ENCODE results near the gene CD81. TPM values are rescaled to one million over a fixed set of nuclear protein-coding genes. Genes with fewer than 3 reads are reported as not detected.
A peak's percentile ranks its signal among the peaks of the same experiment; 100 is the strongest.

CD81 gene
- polyA plus RNA-seq, 1 experiment, result 260 TPM

GRCh38 chr11:2379466-2380174 lies 2.5 kb downstream of the CD81 start:
- no peak for TF ChIP-seq CTCF (IDR thresholded peaks at IDR 0.05; ENCODE audit: low read depth, low read length)
- no peaks in the 10 kb centered on the region for H3K27me3 ChIP-seq (ENCODE audit: control insufficient read depth, insufficient read depth, low read length)
- peak overlapping the region; percentile 88 for H3K4me3 ChIP-seq (ENCODE audit: low read depth, low read length)
- POLR2A ChIA-PET, result interaction anchor here (2.6 kb wide), 1 partner anchor 21 kb away, joined by 33 read pairs; the partner anchor contains the start of gene TSSC4
- CTCF ChIA-PET, result no interaction called here
- H3K27ac ChIP-seq (ENCODE audit: low read depth, low read length), result no peak overlapping the region
- H3K9me3 ChIP-seq (ENCODE audit: control insufficient read depth, insufficient read depth, low read length), result peaks cover 4% of the 10 kb centered on the region; the same call in 1 of the 2 replicates
- no peak for DNase-seq (ENCODE audit: low read depth, low spot score)

- no peak for TF ChIP-seq CTCF (IDR thresholded peaks at IDR 0.05; ENCODE audit: low read depth, low read length)
- DNase-seq (ENCODE audit: low read depth, low spot score), result no peak
- Histone ChIP-seq H3K4me3 (ENCODE audit: low read depth, low read length) (peak overlapping the region; percentile 88; the same call in 1 of the 2 replicates), H3K9me3 (ENCODE audit: control insufficient read depth, insufficient read depth, low read length) (peaks cover 4% of the 10 kb centered on the region; the same call in 1 of the 2 replicates), H3K27me3 (ENCODE audit: control insufficient read depth, insufficient read depth, low read length) (no peaks in the 10 kb centered on the region), H3K27ac (ENCODE audit: low read depth, low read length) (no peak overlapping the region)
- ChIA-PET CTCF (no interaction called here), POLR2A (no interaction called here)
These were observed 3.3 kb downstream of the CD81 start for GRCh38 chr11:2380396-2380795.

GRCh38 chr11:2380807-2381350 lies 3.8 kb downstream of the CD81 start:
- H3K27ac ChIP-seq (ENCODE audit: low read depth, low read length), result no peak overlapping the region
- DNase-seq (ENCODE audit: low read depth, low spot score), result no peak
- POLR2A ChIA-PET, result no interaction called here

GRCh38 chr11:2381494-2382128 lies 4.5 kb downstream of the CD81 start:
- ChIA-PET CTCF (interaction anchor here (0.9 to 1.4 kb wide), 2 partner anchors 19 to 38 kb away, joined by 3 to 5 read pairs; partner anchors contain the start of gene TSSC4), POLR2A (no interaction called here)
- Histone ChIP-seq H3K27ac (ENCODE audit: low read depth, low read length) (no peak overlapping the region), H3K4me3 (ENCODE audit: low read depth, low read length) (no peak overlapping the region), H3K27me3 (ENCODE audit: control insufficient read depth, insufficient read depth, low read length) (no peaks in the 10 kb centered on the region), H3K9me3 (ENCODE audit: control insufficient read depth, insufficient read depth, low read length) (peaks cover 4% of the 10 kb centered on the region; the same call in 1 of the 2 replicates)
- no peak for DNase-seq (ENCODE audit: low read depth, low spot score)
- no peak for TF ChIP-seq CTCF (IDR thresholded peaks at IDR 0.05; ENCODE audit: low read depth, low read length)

More at GRCh38 chr11:2380807-2381350, 3.8 kb downstream of the CD81 start:
- TF ChIP-seq CTCF (IDR thresholded peaks at IDR 0.05; ENCODE audit: low read depth, low read length), result no peak
- CTCF ChIA-PET, result no interaction called here
- Histone ChIP-seq H3K9me3 (ENCODE audit: control insufficient read depth, insufficient read depth, low read length) (peaks cover 4% of the 10 kb centered on the region; the same call in 1 of the 2 replicates), H3K27me3 (ENCODE audit: control insufficient read depth, insufficient read depth, low read length) (no peaks in the 10 kb centered on the region), H3K4me3 (ENCODE audit: low read depth, low read length) (0 out of 2 replicates have a peak overlapping the region, but pooled peaks have one; percentile 22)
